ENCODE measurements around the gene PTPN9. TPM values are rescaled to one million over a fixed set of nuclear protein-coding genes. Genes with fewer than 3 reads are reported as not detected.
"Not testable (repeated sequence)": the region's sequence is repeated elsewhere in the genome, so short reads cannot be mapped to it uniquely, and the experiment has no call there.

The PTPN9 gene
- total RNA-seq, 1 experiment from 2014 or later, result 31.6 TPM

DNA sequence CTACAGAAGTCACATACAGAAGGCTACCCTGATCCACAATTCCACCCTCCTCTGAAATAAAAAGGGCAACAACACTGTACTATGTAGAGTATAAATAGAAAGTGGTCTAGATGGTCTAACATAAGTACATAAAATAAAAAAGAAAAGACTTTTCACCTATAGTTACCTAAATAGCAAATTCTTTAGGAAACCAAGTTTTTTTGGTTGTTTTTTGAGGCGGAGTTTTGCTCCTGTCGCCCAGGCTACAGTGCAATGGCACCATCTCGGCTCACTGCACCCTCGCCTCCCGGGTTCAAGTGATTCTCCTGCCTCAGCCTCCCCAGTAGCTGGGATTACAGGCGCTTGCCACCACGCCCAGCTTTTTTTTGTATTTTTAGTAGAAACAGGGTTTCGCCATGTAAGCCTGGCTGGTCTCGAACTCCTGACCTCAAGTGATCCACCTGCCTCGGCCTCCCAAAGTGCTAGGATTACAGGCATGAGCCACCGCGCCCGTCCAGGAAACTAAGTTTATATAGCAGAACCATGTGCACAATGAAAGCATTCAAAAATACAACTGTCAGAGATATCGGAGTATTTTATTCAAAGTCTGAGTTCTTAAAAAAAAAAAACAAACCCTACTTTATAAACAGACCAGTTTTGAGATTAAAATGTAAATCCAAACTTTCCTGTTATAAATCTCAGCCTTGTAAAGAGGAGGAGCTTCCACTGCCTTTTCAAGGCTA is 129.4 kb downstream of the PTPN9 start:
- POLR2A ChIA-PET, result interaction anchor here (0.6 to 9.2 kb wide), 11 partner anchors 14 to 217 kb away, joined by 3 to 245 read pairs (median 6); partner anchors contain the start of genes IMP3, MAN2C1, PTPN9 and SNX33
- intact Hi-C loops (cut with micrococcal nuclease), result loop anchor here (5.0 kb wide), 2 partner anchors 128 to 178 kb away; partner anchors contain the start of genes PTPN9 and SNUPN
- CTCF ChIA-PET, result interaction anchor here (0.7 kb wide), 1 partner anchor 1714 kb away, joined by 3 read pairs; no protein-coding TSS in a partner anchor
- Mint-ChIP-seq H3K4me3 (ENCODE audit: unreplicated experiment) (peak overlapping the region; percentile 89), H3K27me3 (ENCODE audit: insufficient read depth, unreplicated experiment) (no peaks in the 10 kb centered on the region), H3K36me3 (ENCODE audit: insufficient read depth, unreplicated experiment) (peaks cover 40% of the 10 kb centered on the region), H3K27ac (ENCODE audit: low read depth, unreplicated experiment) (peak overlapping the region; percentile 85), H3K9me3 (ENCODE audit: unreplicated experiment) (no peaks in the 10 kb centered on the region), H3K4me1 (ENCODE audit: insufficient read depth, unreplicated experiment) (peaks cover 22% of the 10 kb centered on the region)
- TSS peak; percentile 4 for BruUV-seq (replicated peaks)
- TF ChIP-seq, protein P1, sequence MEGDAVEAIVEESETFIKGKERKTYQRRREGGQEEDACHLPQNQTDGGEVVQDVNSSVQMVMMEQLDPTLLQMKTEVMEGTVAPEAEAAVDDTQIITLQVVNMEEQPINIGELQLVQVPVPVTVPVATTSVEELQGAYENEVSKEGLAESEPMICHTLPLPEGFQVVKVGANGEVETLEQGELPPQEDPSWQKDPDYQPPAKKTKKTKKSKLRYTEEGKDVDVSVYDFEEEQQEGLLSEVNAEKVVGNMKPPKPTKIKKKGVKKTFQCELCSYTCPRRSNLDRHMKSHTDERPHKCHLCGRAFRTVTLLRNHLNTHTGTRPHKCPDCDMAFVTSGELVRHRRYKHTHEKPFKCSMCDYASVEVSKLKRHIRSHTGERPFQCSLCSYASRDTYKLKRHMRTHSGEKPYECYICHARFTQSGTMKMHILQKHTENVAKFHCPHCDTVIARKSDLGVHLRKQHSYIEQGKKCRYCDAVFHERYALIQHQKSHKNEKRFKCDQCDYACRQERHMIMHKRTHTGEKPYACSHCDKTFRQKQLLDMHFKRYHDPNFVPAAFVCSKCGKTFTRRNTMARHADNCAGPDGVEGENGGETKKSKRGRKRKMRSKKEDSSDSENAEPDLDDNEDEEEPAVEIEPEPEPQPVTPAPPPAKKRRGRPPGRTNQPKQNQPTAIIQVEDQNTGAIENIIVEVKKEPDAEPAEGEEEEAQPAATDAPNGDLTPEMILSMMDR (IDR thresholded peaks at IDR 0.05; ENCODE audit: unreplicated experiment), result no peak
- DNase-seq (ENCODE audit: unreplicated experiment), result no peak

DNA sequence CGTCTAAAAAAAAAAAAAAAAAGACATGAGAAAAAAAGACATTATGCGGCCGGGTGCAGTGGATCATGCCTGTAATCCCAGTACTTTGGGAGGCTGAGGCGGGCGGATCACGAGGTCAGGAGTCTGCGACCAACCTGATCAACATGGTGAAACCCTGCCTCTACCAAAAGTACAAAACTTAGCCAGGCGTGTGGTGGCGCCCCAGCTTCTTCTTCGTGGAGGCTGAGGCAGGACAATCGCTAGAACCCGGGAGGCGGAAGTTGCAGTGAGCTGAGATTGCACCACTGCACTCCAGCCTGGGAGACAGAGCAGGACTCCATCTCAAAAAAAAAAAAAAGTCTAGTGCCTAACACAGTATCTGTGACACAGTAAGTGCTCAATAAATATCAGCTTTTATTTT is 130.9 kb downstream of the PTPN9 start:
- H3K36me3 Mint-ChIP-seq (ENCODE audit: insufficient read depth, unreplicated experiment), result peaks cover 41% of the 10 kb centered on the region
- CTCF ChIA-PET, result interaction anchor here (0.6 to 1.0 kb wide), 2 partner anchors 95 to 213 kb away, joined by 3 to 5 read pairs; no protein-coding TSS in a partner anchor
- H3K9me3 Mint-ChIP-seq (ENCODE audit: unreplicated experiment), result not testable (repeated sequence)

DNA sequence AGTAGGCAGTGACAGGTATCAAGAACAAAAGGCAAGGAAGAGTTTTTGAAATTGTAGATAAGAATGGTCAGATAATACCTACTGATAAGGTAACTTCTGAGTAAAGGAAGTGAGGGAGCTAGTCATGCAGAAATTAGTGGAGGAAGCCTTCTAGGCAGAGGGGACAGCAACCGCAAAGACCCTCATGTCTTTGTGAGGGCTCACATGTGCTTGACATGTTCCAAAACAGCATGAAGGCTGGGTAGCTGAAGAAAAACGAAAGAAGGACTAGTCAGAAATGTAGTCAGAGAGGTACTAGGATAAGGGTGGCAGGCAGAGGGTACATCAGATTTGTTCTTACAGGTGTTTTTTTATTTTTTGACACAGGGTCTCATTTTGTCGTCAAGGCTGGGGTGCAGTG is 133.0 kb downstream of the PTPN9 start:
- Mint-ChIP-seq H3K36me3 (ENCODE audit: insufficient read depth, unreplicated experiment) (peaks cover 55% of the 10 kb centered on the region), H3K27ac (ENCODE audit: low read depth, unreplicated experiment) (no peak overlapping the region), H3K4me3 (ENCODE audit: unreplicated experiment) (no peak overlapping the region), H3K27me3 (ENCODE audit: insufficient read depth, unreplicated experiment) (no peaks in the 10 kb centered on the region), H3K9me3 (ENCODE audit: unreplicated experiment) (no peaks in the 10 kb centered on the region), H3K4me1 (ENCODE audit: insufficient read depth, unreplicated experiment) (peaks cover 30% of the 10 kb centered on the region)
- ChIA-PET CTCF (interaction anchor here (0.8 to 0.9 kb wide), 4 partner anchors 9 to 196 kb away, joined by 3 to 4 read pairs (median 3); partner anchors contain the start of gene MAN2C1), POLR2A (interaction anchor here (0.6 to 6.0 kb wide), 5 partner anchors 8 to 220 kb away, joined by 3 to 67 read pairs (median 3); partner anchors contain the start of genes MAN2C1 and SIN3A)
- intact Hi-C loops (cut with micrococcal nuclease), result no loop called here
- DNase-seq (ENCODE audit: unreplicated experiment), result no peak
- TF ChIP-seq, protein P1 (IDR thresholded peaks at IDR 0.05; ENCODE audit: unreplicated experiment), result no peak
- BruUV-seq (replicated peaks), result no TSS peak

More for the DNA sequence above, 130.9 kb downstream of the PTPN9 start:
- H3K27me3 Mint-ChIP-seq (ENCODE audit: insufficient read depth, unreplicated experiment); intact Hi-C loops (cut with micrococcal nuclease); H3K4me3 Mint-ChIP-seq (ENCODE audit: unreplicated experiment); BruUV-seq (replicated peaks); H3K27ac Mint-ChIP-seq (ENCODE audit: low read depth, unreplicated experiment); DNase-seq (ENCODE audit: unreplicated experiment): not testable (repeated sequence)
- H3K4me1 Mint-ChIP-seq (ENCODE audit: insufficient read depth, unreplicated experiment), result peaks cover 30% of the 10 kb centered on the region
- POLR2A ChIA-PET, result interaction anchor here (1.1 to 1.4 kb wide), 3 partner anchors 10 to 192 kb away, joined by 3 to 6 read pairs (median 4); partner anchors contain the start of genes IMP3 and MAN2C1

DNA sequence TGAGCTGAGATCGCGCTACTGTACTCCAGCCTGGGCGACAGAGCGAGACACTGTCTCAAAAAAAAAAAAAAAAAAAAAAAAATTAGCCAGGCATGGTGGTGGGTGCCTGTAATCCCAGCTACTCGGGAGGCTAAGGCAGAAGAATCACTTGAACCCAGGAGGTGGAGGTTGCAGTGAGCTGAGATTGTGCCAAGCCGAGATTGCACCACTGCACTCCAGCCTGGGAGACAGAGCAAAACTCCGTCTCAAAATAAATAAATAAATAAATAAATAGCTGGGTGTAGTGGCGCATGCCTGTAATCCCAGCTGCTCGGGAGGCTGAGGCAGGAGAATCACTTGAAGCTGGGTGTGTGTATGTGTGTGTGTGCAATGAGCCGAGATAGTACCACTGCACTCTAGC is 133.8 kb downstream of the PTPN9 start:
- peaks cover 62% of the 10 kb centered on the region for H3K36me3 Mint-ChIP-seq (ENCODE audit: insufficient read depth, unreplicated experiment)
- not testable (repeated sequence) for BruUV-seq (replicated peaks)

DNA sequence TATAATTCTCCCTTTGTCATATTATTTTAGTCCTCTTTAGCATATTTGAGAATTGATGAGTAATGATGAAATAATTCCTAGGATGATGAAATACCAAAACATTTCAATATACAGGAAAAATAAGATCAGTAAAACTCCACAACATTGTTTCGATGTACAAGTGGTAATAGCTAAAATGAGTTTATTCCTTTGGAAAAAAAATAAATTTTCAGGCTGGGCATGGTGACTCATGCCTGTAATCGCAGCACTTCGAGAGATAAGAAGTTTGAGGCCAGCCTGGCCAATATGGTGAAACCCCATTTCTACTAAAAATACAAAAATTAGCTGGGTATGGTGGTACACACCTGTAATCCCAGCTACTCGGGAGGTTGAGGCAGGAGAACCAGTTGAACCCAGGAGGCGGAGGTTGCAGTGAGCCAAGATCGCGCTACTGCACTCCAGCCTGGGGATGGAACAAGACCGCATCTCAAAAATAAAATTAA is 135.1 kb downstream of the PTPN9 start:
- H3K27me3 Mint-ChIP-seq (ENCODE audit: insufficient read depth, unreplicated experiment); H3K9me3 Mint-ChIP-seq (ENCODE audit: unreplicated experiment); CTCF ChIA-PET; intact Hi-C loops (cut with micrococcal nuclease); H3K4me3 Mint-ChIP-seq (ENCODE audit: unreplicated experiment): not testable (repeated sequence)
- Mint-ChIP-seq H3K4me1 (ENCODE audit: insufficient read depth, unreplicated experiment) (peaks cover 26% of the 10 kb centered on the region), H3K36me3 (ENCODE audit: insufficient read depth, unreplicated experiment) (peaks cover 56% of the 10 kb centered on the region), H3K27ac (ENCODE audit: low read depth, unreplicated experiment) (peak overlapping the region; percentile 57)
- DNase-seq (ENCODE audit: unreplicated experiment), result peak; percentile 25
- TSS peak; percentile 70 for BruUV-seq (replicated peaks)
- POLR2A ChIA-PET, result interaction anchor here (0.6 to 6.0 kb wide), 9 partner anchors 10 to 203 kb away, joined by 3 to 67 read pairs (median 5); partner anchors contain the start of genes MAN2C1, SIN3A, SNUPN and SNX33

More for the DNA sequence above, 133.8 kb downstream of the PTPN9 start:
- H3K9me3 Mint-ChIP-seq (ENCODE audit: unreplicated experiment); H3K27me3 Mint-ChIP-seq (ENCODE audit: insufficient read depth, unreplicated experiment); intact Hi-C loops (cut with micrococcal nuclease); DNase-seq (ENCODE audit: unreplicated experiment); H3K4me3 Mint-ChIP-seq (ENCODE audit: unreplicated experiment); H3K27ac Mint-ChIP-seq (ENCODE audit: low read depth, unreplicated experiment): not testable (repeated sequence)
- H3K4me1 Mint-ChIP-seq (ENCODE audit: insufficient read depth, unreplicated experiment), result peaks cover 30% of the 10 kb centered on the region
- CTCF ChIA-PET, result interaction anchor here (0.9 kb wide), 1 partner anchor 77 kb away, joined by 4 read pairs; the partner anchor contains the start of gene MAN2C1
- POLR2A ChIA-PET, result interaction anchor here (0.6 to 6.0 kb wide), 4 partner anchors 9 to 221 kb away, joined by 3 to 67 read pairs (median 3); partner anchors contain the start of gene SIN3A
